IMR-90 (cell line): ENCODE measurements around the gene ALKBH6. TPM values are rescaled to one million over a fixed set of nuclear protein-coding genes. Genes with fewer than 3 reads are reported as not detected.
A peak's percentile ranks its signal among the peaks of the same experiment; 100 is the strongest.

Source experiments
- ATAC-seq: fragments of 200-7000 bp; cut with Tn5 transposase; 2 replicates; pipeline ENCODE4 v1.9.1; 2020; ENCODE audit warnings: low read depth, mild to moderate bottlenecking, moderate library complexity
- BruUV-seq: library from RNA; stranded (reverse); fragments of 400-500 nt; replicated peaks from 2 replicates; lab custom pipeline; 2021; lab: Mats Ljungman, UMichigan
- CTCF ChIA-PET: fragments of 300-600 bp; formaldehyde crosslinking; extraction: SDS; loops from one replicate; lab custom pipeline; 2021; ENCODE audit warnings: antibody characterized with exemption; lab: Yijun Ruan, JAX
- POLR2A ChIA-PET: fragments of 300-600 bp; sonication (Branson Sonifier 250); formaldehyde crosslinking; loops from one replicate; lab custom pipeline; 2022; ENCODE audit warnings: antibody characterized with exemption; ENCODE audit not compliant: unreplicated experiment; lab: Charles Lee
- DNase-seq: peaks from one replicate; pipeline ENCODE4 v3.0.0; 2013
- H2AFZ ChIP-seq: replicated peaks from 2 replicates; pipeline ENCODE3; 2013; ENCODE audit warnings: low read length, mild to moderate bottlenecking; ENCODE audit not compliant: poor library complexity
- H2AK5ac ChIP-seq: 2 replicates; pipeline ENCODE4 v1.6.1; 2013; ENCODE audit warnings: low read depth, low read length, inconsistent platforms
- H2AK9ac ChIP-seq: replicated peaks from 2 replicates; pipeline ENCODE3; 2013; ENCODE audit warnings: mild to moderate bottlenecking, low read depth, low read length, moderate library complexity; ENCODE audit not compliant: poor library complexity
- H2BK120ac ChIP-seq: 2 replicates; pipeline ENCODE4 v1.6.1; 2013; ENCODE audit warnings: low read depth, low read length, inconsistent platforms
- H2BK15ac ChIP-seq: 3 replicates; pipeline ENCODE4 v1.6.1; 2013; ENCODE audit warnings: low read depth, low read length, inconsistent platforms
- H2BK20ac ChIP-seq: 2 replicates; pipeline ENCODE4 v1.6.1; 2013; ENCODE audit warnings: low read depth, mild to moderate bottlenecking, inconsistent platforms, low read length, moderate library complexity
- H2BK5ac ChIP-seq: 2 replicates; pipeline ENCODE4 v1.6.1; 2013; ENCODE audit warnings: mild to moderate bottlenecking, low read depth, low read length, inconsistent platforms; ENCODE audit not compliant: poor library complexity, severe bottlenecking
- H3K14ac ChIP-seq: replicated peaks from 2 replicates; pipeline ENCODE4 v1.6.1; 2013; ENCODE audit warnings: low read depth, low read length, inconsistent platforms
- H3K18ac ChIP-seq: 2 replicates; pipeline ENCODE4 v1.6.1; 2013; ENCODE audit warnings: low read depth, low read length, control low read depth
- H3K23ac ChIP-seq: 2 replicates; pipeline ENCODE4 v1.6.1; 2013; ENCODE audit warnings: low read depth, low read length, inconsistent platforms
- H3K27ac ChIP-seq: 2 replicates; pipeline ENCODE4 v1.5.1; 2013; ENCODE audit warnings: mild to moderate bottlenecking, control low read depth, low read length; ENCODE audit not compliant: insufficient read depth
- H3K27me3 ChIP-seq: 2 replicates; pipeline ENCODE4 v1.6.1; 2013; ENCODE audit warnings: low read length; ENCODE audit not compliant: control insufficient read depth, insufficient read depth
- H3K36me3 ChIP-seq: 2 replicates; pipeline ENCODE4 v1.6.1; 2013; ENCODE audit warnings: low read length, mixed read lengths; ENCODE audit not compliant: control insufficient read depth, insufficient read depth
- H3K4ac ChIP-seq: 2 replicates; pipeline ENCODE4 v1.6.1; 2013; ENCODE audit warnings: low read depth, low read length, inconsistent platforms
- H3K4me1 ChIP-seq: 2 replicates; pipeline ENCODE4 v1.6.1; 2013; ENCODE audit warnings: low read length, mixed read lengths; ENCODE audit not compliant: control insufficient read depth, insufficient read depth
- H3K4me2 ChIP-seq: 2 replicates; pipeline ENCODE4 v1.6.1; 2013; ENCODE audit warnings: low read depth, mild to moderate bottlenecking, control low read depth, low read length, moderate library complexity
- H3K4me3 ChIP-seq: 2 replicates; pipeline ENCODE4 v1.5.1; 2013; ENCODE audit warnings: low read depth, mild to moderate bottlenecking, control low read depth, low read length, moderate library complexity; ENCODE audit not compliant: insufficient read depth
- H3K56ac ChIP-seq: 2 replicates; pipeline ENCODE4 v1.6.1; 2013; ENCODE audit warnings: low read length, inconsistent platforms; ENCODE audit not compliant: insufficient read depth; ENCODE audit errors: extremely low read depth
- H3K79me1 ChIP-seq, 2 experiments: 2 replicates each; pipeline ENCODE4 v1.6.1; 2013; ENCODE audit warnings: low read length in 2 of 2, inconsistent platforms in 1 of 2, low read depth in 1 of 2
- H3K9ac ChIP-seq: 2 replicates; pipeline ENCODE4 v1.6.1; 2013; ENCODE audit warnings: low read depth, low read length, control low read depth
- H3K9me1 ChIP-seq: 2 replicates; pipeline ENCODE4 v1.6.1; 2013; ENCODE audit warnings: low read length, inconsistent platforms; ENCODE audit not compliant: insufficient read depth
- H3K9me3 ChIP-seq: 2 replicates; pipeline ENCODE4 v1.6.1; 2013; ENCODE audit warnings: low read length; ENCODE audit not compliant: control insufficient read depth, insufficient read depth
- H4K20me1 ChIP-seq: 2 replicates; pipeline ENCODE4 v1.6.1; 2013; ENCODE audit warnings: low read length, inconsistent platforms; ENCODE audit not compliant: insufficient read depth
- H4K5ac ChIP-seq: 2 replicates; pipeline ENCODE4 v1.6.1; 2013; ENCODE audit warnings: mild to moderate bottlenecking, low read depth, low read length, control low read depth
- H4K8ac ChIP-seq, 2 experiments: 2 replicates each; pipeline ENCODE4 v1.6.1; 2013; ENCODE audit warnings: low read depth in 2 of 2, low read length in 2 of 2, control low read depth in 1 of 2, inconsistent platforms in 1 of 2
- H4K91ac ChIP-seq: 2 replicates; pipeline ENCODE4 v1.6.1; 2013; ENCODE audit warnings: low read depth, low read length, inconsistent platforms; ENCODE audit not compliant: insufficient read depth
- BHLHE40 ChIP-seq: fragments of 150-350 bp; IDR thresholded peaks from 2 replicates; pipeline ENCODE4 v1.6.1; 2016; ENCODE audit warnings: mild to moderate bottlenecking, low read depth, low read length
- CHD1 ChIP-seq: IDR thresholded peaks from 2 replicates; pipeline ENCODE4 v1.6.1; 2012; ENCODE audit warnings: low read depth, low read length, improper control_type of control experiment
- CTCF ChIP-seq: conservative IDR thresholded peaks from 2 replicates; pipeline ENCODE4 v1.5.1; 2012; ENCODE audit warnings: mild to moderate bottlenecking, low read depth, low read length, improper control_type of control experiment
- ELK1 ChIP-seq: fragments of 150-350 bp; IDR thresholded peaks from 2 replicates; pipeline ENCODE4 v1.6.1; 2016; ENCODE audit warnings: low read depth, mild to moderate bottlenecking, low read length, moderate library complexity, borderline replicate concordance
- FOS ChIP-seq: fragments of 150-350 bp; IDR thresholded peaks from 2 replicates; pipeline ENCODE4 v1.6.1; 2016; ENCODE audit warnings: low read depth, low read length
- MAZ ChIP-seq: IDR thresholded peaks from 2 replicates; pipeline ENCODE4 v1.6.1; 2012; ENCODE audit warnings: low read depth, mild to moderate bottlenecking, low read length, improper control_type of control experiment, moderate library complexity, borderline replicate concordance
- MXI1 ChIP-seq: IDR thresholded peaks from 2 replicates; pipeline ENCODE4 v1.6.1; 2012; ENCODE audit warnings: low read depth, mild to moderate bottlenecking, low read length, moderate library complexity, borderline replicate concordance
- NFE2L2 ChIP-seq: fragments of 150-350 bp; IDR thresholded peaks from 2 replicates; pipeline ENCODE4 v1.6.1; 2016; ENCODE audit warnings: low read depth, mild to moderate bottlenecking, low read length
- POLR2A ChIP-seq: IDR thresholded peaks from 2 replicates; pipeline ENCODE4 v1.6.1; 2012; ENCODE audit warnings: mild to moderate bottlenecking, low read depth, low read length
- RAD21 ChIP-seq: IDR thresholded peaks from 2 replicates; pipeline ENCODE4 v1.6.1; 2012; ENCODE audit warnings: low read length, improper control_type of control experiment
- RCOR1 ChIP-seq: IDR thresholded peaks from 2 replicates; pipeline ENCODE4 v1.6.1; 2012; ENCODE audit warnings: mild to moderate bottlenecking, low read length, improper control_type of control experiment; ENCODE audit not compliant: insufficient replicate concordance
- RFX5 ChIP-seq: IDR thresholded peaks from 2 replicates; pipeline ENCODE4 v1.8.0; 2012; ENCODE audit warnings: low read depth, mild to moderate bottlenecking, low read length, moderate library complexity
- SMC3 ChIP-seq: fragments of 150-350 bp; IDR thresholded peaks from 2 replicates; pipeline ENCODE4 v1.6.1; 2016; ENCODE audit warnings: low read depth, mild to moderate bottlenecking, antibody characterized with exemption, low read length, moderate library complexity
- USF2 ChIP-seq: fragments of 150-350 bp; IDR thresholded peaks from 2 replicates; pipeline ENCODE4 v1.6.1; 2017; ENCODE audit warnings: mild to moderate bottlenecking, antibody characterized with exemption, low read length, low read depth
- WGBS, 2 experiments: methylation state at CpG; one replicate each; pipeline versions ENCODE4 v1.1.5 to v1.1.7; 2013; ENCODE audit warnings: missing lambda C conversion rate in 2 of 2; ENCODE audit not compliant: insufficient read length in 1 of 2; ENCODE audit errors: extremely low coverage in 2 of 2; 5-methylcytosine and 5-hydroxymethylcytosine counted together
- dilution Hi-C: fragments of 300-500 bp; cut with HindIII; formaldehyde crosslinking; loops from one replicate; pipeline ENCODE4 v1.14.3; 2018; ENCODE audit warnings: low sequenced_read_pairs; ENCODE audit not compliant: unreplicated experiment
- in situ Hi-C: fragments of 300-500 bp; cut with MboI; formaldehyde crosslinking; loops from 3 replicates; pipeline ENCODE4 v1.14.3; 2019; ENCODE audit warnings: low sequenced_read_pairs, inconsistent platforms, mixed read lengths
- intact Hi-C: fragments of 100-400 bp; cut with micrococcal nuclease; formaldehyde crosslinking; loops from 2 replicates; pipeline ENCODE4 v1.10.0; 2022
- polyA plus RNA-seq, 3 experiments: library from polyadenylated mRNA; depleted of rRNA; stranded (reverse); fragments of >200 nt; gene quantifications; 2 replicates each; pipeline ENCODE4 v1.2.3, GENCODE V29; 2012; ENCODE audit warnings: low replicate concordance in 1 of 3
- total RNA-seq: library from RNA; depleted of rRNA; stranded (reverse); fragments of >200 nt; gene quantifications from 2 replicates; pipeline ENCODE4 v1.2.3, GENCODE V29; 2012

ALKBH6 gene
- total and polyA plus RNA-seq, 2 of the 4 experiments (the other 2 are of a cell fraction): 12.9 to 38.7 TPM

GRCh38 chr19:36054119-36054732 lies 40.2 kb upstream of the ALKBH6 start, which contains the start of gene THAP8:
TSS of gene THAP8 (minus strand) at chr19:36054285. CDS start at chr19:36054217, 68 bp downstream.
- Histone ChIP-seq H3K9ac (peak within 1 kb of the TSS; percentile 88), H3K4me1 (no peaks in the 10 kb centered on the region), H3K36me3 (no peaks in the 10 kb centered on the region), H4K8ac (peak within 1 kb of the TSS; percentile 11 to 95), H3K4me3 (peak within 1 kb of the TSS; percentile 76), H2BK20ac (peak within 1 kb of the TSS; percentile 4; the same call in 1 of the 2 replicates), H4K20me1 (peaks cover 3% of the 10 kb centered on the region), H4K5ac (peak within 1 kb of the TSS; percentile 72), H3K79me1 (peaks cover 41 to 55% of the 10 kb centered on the region in 2 experiments), H3K27ac (peak within 1 kb of the TSS; percentile 81), H3K56ac (peak within 1 kb of the TSS; percentile 71), H2BK5ac (peak within 1 kb of the TSS; percentile 91), H3K27me3 (no peaks in the 10 kb centered on the region), H3K4me2 (peak within 1 kb of the TSS; percentile 94), H3K23ac (peak within 1 kb of the TSS; percentile 94), H2BK120ac (peak within 1 kb of the TSS; percentile 85), H3K9me1 (peaks cover 4% of the 10 kb centered on the region; the same call in 1 of the 2 replicates), H2AFZ (peak within 1 kb of the TSS; percentile 99), H2AK5ac (peak within 1 kb of the TSS; percentile 55), H3K14ac (peak within 1 kb of the TSS; percentile 90), H3K4ac (peak within 1 kb of the TSS; percentile 86), H3K9me3 (no peaks in the 10 kb centered on the region), H2AK9ac (peak within 1 kb of the TSS; percentile 94), H2BK15ac (peak within 1 kb of the TSS; percentile 66; the same call in 1 of the 3 replicates), H4K91ac (peak within 1 kb of the TSS; percentile 84), H3K18ac (peak within 1 kb of the TSS; percentile 64)
- ChIA-PET CTCF (no interaction called here), POLR2A (interaction anchor here (0.6 to 1.0 kb wide), 2 partner anchors 25 to 116 kb away, joined by 3 to 5 read pairs; no protein-coding TSS in a partner anchor)
- intact Hi-C loops (loop anchor here (1.0 to 5.0 kb wide), 4 partner anchors 12 to 117 kb away; partner anchors contain the start of genes ALKBH6, LRFN3 and SDHAF1), in situ Hi-C loops (no loop called here), dilution Hi-C loops (no loop called here)
- 0% methylated on average over 27 of the region's 56 CpGs; no CpG with 5 or more reads in 1 of the 2 experiments for WGBS, 2 experiments
- no TSS peak for BruUV-seq
- DNase-seq (peak; percentile 99), ATAC-seq (peak; percentile 89)
- TF ChIP-seq RCOR1: no peak
- TF ChIP-seq FOS: peak; percentile 37; the same call in 1 of the 2 replicates
- 0 out of 2 replicates have a peak, but pooled peaks have one; percentile 5 for TF ChIP-seq NFE2L2
- TF ChIP-seq CHD1: no peak
- TF ChIP-seq RAD21: no peak
- TF ChIP-seq ELK1: no peak
- peak; percentile 100 for TF ChIP-seq USF2
- peak; percentile 90; the same call in 1 of the 2 replicates for TF ChIP-seq MAZ
- TF ChIP-seq MXI1: no peak
- TF ChIP-seq CTCF: peak; percentile 55
- no peak for TF ChIP-seq SMC3
- TF ChIP-seq POLR2A: peak; percentile 72
- no peak for TF ChIP-seq RFX5
- peak; percentile 100 for TF ChIP-seq BHLHE40
